H1 (cell line): ENCODE results near the gene CDC14B. TPM values are rescaled to one million over a fixed set of nuclear protein-coding genes. Genes with fewer than 3 reads are reported as not detected.

Source experiments
- CHD1 ChIP-seq: IDR thresholded peaks from 2 replicates; pipeline ENCODE4 v1.6.1; 2012; ENCODE audit warnings: low read depth, low read length, improper control_type of control experiment
- CHD7 ChIP-seq: fragments of 300-600 bp; sonication (generic); IDR thresholded peaks from 2 replicates; pipeline ENCODE4 v1.7.1; 2012; ENCODE audit warnings: low read length, moderate library complexity, mild to moderate bottlenecking, inconsistent platforms; ENCODE audit not compliant: insufficient replicate concordance
- CREB1 ChIP-seq: IDR thresholded peaks from 2 replicates; pipeline ENCODE4 v1.6.1; 2012; ENCODE audit warnings: inconsistent platforms
- GTF2F1 ChIP-seq: IDR thresholded peaks from 2 replicates; pipeline ENCODE4 v1.6.1; 2012; ENCODE audit warnings: low read depth, low read length, improper control_type of control experiment, borderline replicate concordance
- HDAC2 ChIP-seq, 2 experiments: fragments of 300-600 bp in 1 of 2; sonication (generic) in 1 of 2; IDR thresholded peaks; 2 replicates each; pipeline ENCODE4 v1.6.1; 2011 to 2012; ENCODE audit warnings: low read depth in 2 of 2, low read length in 2 of 2, mild to moderate bottlenecking in 2 of 2, moderate library complexity in 2 of 2, borderline replicate concordance in 1 of 2, inconsistent platforms in 1 of 2
- KDM4A ChIP-seq: IDR thresholded peaks from one replicate; pipeline ENCODE4 v1.7.1; 2012; ENCODE audit warnings: low read depth, mild to moderate bottlenecking, moderate library complexity, low read length, inconsistent platforms; ENCODE audit not compliant: severe bottlenecking
- POLR2A ChIP-seq, 2 experiments: IDR thresholded peaks; 1 replicate in 1 of 2; 2 replicates in 1 of 2; pipeline ENCODE4 v1.6.1; 2011; ENCODE audit warnings: low read depth in 2 of 2, low read length in 2 of 2, mild to moderate bottlenecking in 2 of 2; ENCODE audit errors: control extremely low read depth in 1 of 2
- RBBP5 ChIP-seq: IDR thresholded peaks from 2 replicates; pipeline ENCODE4 v1.7.1; 2012; ENCODE audit warnings: low read depth, mild to moderate bottlenecking, inconsistent platforms, low read length, moderate library complexity, borderline replicate concordance
- RFX5 ChIP-seq: IDR thresholded peaks from 2 replicates; pipeline ENCODE4 v1.6.1; 2011; ENCODE audit warnings: low read depth, low read length, improper control_type of control experiment, borderline replicate concordance
- SIRT6 ChIP-seq: IDR thresholded peaks from one replicate; pipeline ENCODE4 v1.7.1; 2012; ENCODE audit warnings: low read length, inconsistent platforms
- SIX5 ChIP-seq: IDR thresholded peaks from 2 replicates; pipeline ENCODE4 v1.6.1; 2011; ENCODE audit warnings: mild to moderate bottlenecking, low read depth, low read length
- TEAD4 ChIP-seq: IDR thresholded peaks from 2 replicates; pipeline ENCODE4 v1.6.1; 2012; ENCODE audit warnings: low read depth, low read length, inconsistent platforms, mixed read lengths
- ZNF274 ChIP-seq: IDR thresholded peaks from 2 replicates; pipeline ENCODE4 v1.7.0; 2012; ENCODE audit warnings: low read length, borderline replicate concordance; ENCODE audit errors: extremely low read depth
- polyA plus RNA-seq, 7 experiments: library from polyadenylated mRNA; depleted of rRNA in 3 of 7; stranded (reverse) in 5 of 7; unstranded in 2 of 7; fragments of >200 nt in 5 of 7; fragments of 200-250 nt in 2 of 7; gene quantifications; 1 replicate in 5 of 7; 2 replicates in 1 of 7; 4 replicates in 1 of 7; pipeline versions ENCODE4 v1.2.1 to v1.2.3, GENCODE V29; 2011 to 2013; ENCODE audit warnings: missing spikeins in 2 of 7, mixed read lengths in 2 of 7
- total RNA-seq: library from RNA; stranded (reverse); fragmentation: NEBNext Ultra II Directional; extraction: Animal tissue kit (Norgen Biotek cat#: 25700); gene quantifications from 2 replicates; pipeline ENCODE4 v1.2.1, GENCODE V29; 2021

CDC14B gene
- total and polyA plus RNA-seq, 2 of the 8 experiments (the other 6 are each of a cell fraction or from before 2014, with no cell fraction given) = 17.2 to 44.6 TPM

DNA sequence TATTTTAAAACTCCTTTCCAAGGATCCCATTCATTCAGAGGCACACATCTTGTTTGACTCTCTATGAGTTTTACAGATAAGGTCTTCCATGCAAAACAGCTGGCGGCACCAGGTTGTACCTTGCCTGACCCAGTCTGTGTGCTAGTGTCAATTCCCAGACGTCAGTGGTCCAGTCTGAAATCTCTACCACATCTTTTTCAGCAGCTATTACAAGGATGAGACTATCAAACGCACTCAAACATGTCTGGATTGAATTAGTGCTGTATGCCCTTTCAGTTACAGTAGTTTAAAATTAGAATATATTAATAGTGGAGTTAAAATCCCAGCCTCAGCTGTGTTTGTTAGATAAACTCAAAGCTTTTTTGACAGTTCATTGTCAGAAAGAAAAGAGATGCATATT, 11.7 kb downstream of the CDC14B start (continued):
- no peak for TF ChIP-seq CHD7
- no peak for TF ChIP-seq RBBP5
- TF ChIP-seq KDM4A = no peak
- TF ChIP-seq POLR2A (IDR thresholded peaks at IDR 0.05; ENCODE audit: control extremely low read depth in 1 of 2, low read depth in 2 of 2, low read length in 2 of 2) = no peak
- no peak for TF ChIP-seq RFX5
- no peak for TF ChIP-seq TEAD4
- TF ChIP-seq ZNF274 = no peak
- no peak for TF ChIP-seq HDAC2 (IDR thresholded peaks at IDR 0.05; ENCODE audit: borderline replicate concordance in 1 of 2, low read depth in 2 of 2, low read length in 2 of 2)
- TF ChIP-seq GTF2F1 = no peak
- TF ChIP-seq CREB1 = no peak
- TF ChIP-seq SIRT6 = no peak
- no peak for TF ChIP-seq SIX5
- no peak for TF ChIP-seq CHD1
